ENCODE data around the gene ATP8A2.

DNA sequence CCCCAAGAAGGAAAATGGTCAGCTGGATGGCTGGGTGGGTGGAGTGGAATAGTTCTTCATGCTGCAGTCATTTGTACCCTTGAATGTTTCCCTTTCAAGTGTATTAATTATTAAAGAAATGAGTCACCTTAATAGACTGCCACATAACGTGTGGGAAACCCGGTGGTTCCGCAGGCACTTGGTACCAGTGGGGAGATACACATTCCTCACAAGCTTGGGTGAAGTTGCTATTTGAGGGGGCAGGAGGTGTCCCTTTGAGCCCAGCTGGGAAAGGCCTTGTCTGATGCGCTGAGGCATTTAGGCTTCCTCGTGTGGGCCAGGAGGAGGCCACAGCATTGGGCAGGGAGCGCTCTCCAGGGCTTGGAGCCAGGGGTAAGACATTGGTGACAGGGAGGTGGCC is 57.7 kb downstream of the ATP8A2 start:
- TF ChIP-seq, protein P1, sequence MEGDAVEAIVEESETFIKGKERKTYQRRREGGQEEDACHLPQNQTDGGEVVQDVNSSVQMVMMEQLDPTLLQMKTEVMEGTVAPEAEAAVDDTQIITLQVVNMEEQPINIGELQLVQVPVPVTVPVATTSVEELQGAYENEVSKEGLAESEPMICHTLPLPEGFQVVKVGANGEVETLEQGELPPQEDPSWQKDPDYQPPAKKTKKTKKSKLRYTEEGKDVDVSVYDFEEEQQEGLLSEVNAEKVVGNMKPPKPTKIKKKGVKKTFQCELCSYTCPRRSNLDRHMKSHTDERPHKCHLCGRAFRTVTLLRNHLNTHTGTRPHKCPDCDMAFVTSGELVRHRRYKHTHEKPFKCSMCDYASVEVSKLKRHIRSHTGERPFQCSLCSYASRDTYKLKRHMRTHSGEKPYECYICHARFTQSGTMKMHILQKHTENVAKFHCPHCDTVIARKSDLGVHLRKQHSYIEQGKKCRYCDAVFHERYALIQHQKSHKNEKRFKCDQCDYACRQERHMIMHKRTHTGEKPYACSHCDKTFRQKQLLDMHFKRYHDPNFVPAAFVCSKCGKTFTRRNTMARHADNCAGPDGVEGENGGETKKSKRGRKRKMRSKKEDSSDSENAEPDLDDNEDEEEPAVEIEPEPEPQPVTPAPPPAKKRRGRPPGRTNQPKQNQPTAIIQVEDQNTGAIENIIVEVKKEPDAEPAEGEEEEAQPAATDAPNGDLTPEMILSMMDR (IDR thresholded peaks at IDR 0.05) = no peak
- no peak for TF ChIP-seq POLR2A (IDR thresholded peaks at IDR 0.05)
